Fibroblast of gingiva (primary cell): ENCODE data around the gene AJAP1.

Experiments
- DNase-seq: peaks from one replicate; pipeline ENCODE4 v3.0.0-alpha.2; 2011; ENCODE audit warnings: low read depth

The AJAP1 gene

GRCh38 chr1:4771721-4772120 lies 117.3 kb downstream of the AJAP1 start:
- DNase-seq: no peak

- DNase-seq: no peak
Observed at GRCh38 chr1:4772294-4773010, 118.0 kb downstream of the AJAP1 start.

- DNase-seq: no peak
Observed at GRCh38 chr1:4773226-4773625, 118.8 kb downstream of the AJAP1 start.

GRCh38 chr1:4775506-4775905 lies 121.1 kb downstream of the AJAP1 start:
- DNase-seq: no peak

GRCh38 chr1:4778056-4778455 lies 123.6 kb downstream of the AJAP1 start:
- no peak for DNase-seq

GRCh38 chr1:4781646-4782045 lies 127.2 kb downstream of the AJAP1 start:
- DNase-seq: no peak

GRCh38 chr1:4784761-4785160 lies 130.4 kb downstream of the AJAP1 start:
- no peak for DNase-seq

GRCh38 chr1:4786055-4786454 lies 131.6 kb downstream of the AJAP1 start:
- DNase-seq: no peak

- no peak for DNase-seq
Observed at GRCh38 chr1:4787551-4787950, 133.1 kb downstream of the AJAP1 start.

GRCh38 chr1:4792565-4792964 lies 138.2 kb downstream of the AJAP1 start:
- DNase-seq: no peak

- no peak for DNase-seq
Observed at GRCh38 chr1:4794020-4794780, 139.8 kb downstream of the AJAP1 start.

GRCh38 chr1:4796161-4797015 lies 142.0 kb downstream of the AJAP1 start:
- no peak for DNase-seq

GRCh38 chr1:4797016-4797410 lies 142.6 kb downstream of the AJAP1 start:
- no peak for DNase-seq

- no peak for DNase-seq
Observed at GRCh38 chr1:4797429-4797828, 143.0 kb downstream of the AJAP1 start.

- DNase-seq: no peak
Observed at GRCh38 chr1:4801192-4801924, 146.9 kb downstream of the AJAP1 start.

- no peak for DNase-seq
Observed at GRCh38 chr1:4802024-4802423, 147.6 kb downstream of the AJAP1 start.

GRCh38 chr1:4803335-4803734 lies 148.9 kb downstream of the AJAP1 start:
- DNase-seq: no peak

GRCh38 chr1:4805987-4806386 lies 151.6 kb downstream of the AJAP1 start:
- DNase-seq: no peak

GRCh38 chr1:4820543-4820942 lies 166.1 kb downstream of the AJAP1 start:
- no peak for DNase-seq

GRCh38 chr1:4825800-4826450 lies 171.5 kb downstream of the AJAP1 start:
- no peak for DNase-seq

- no peak for DNase-seq
Observed at GRCh38 chr1:4830707-4831106, 176.3 kb downstream of the AJAP1 start.

- DNase-seq: no peak
Observed at GRCh38 chr1:4836574-4836973, 182.2 kb downstream of the AJAP1 start.
